ENCODE results near the gene NRXN3.
"Not testable (repeated sequence)": the region's sequence is repeated elsewhere in the genome, so short reads cannot be mapped to it uniquely, and the experiment has no call there.

Gene NRXN3

GRCh38 chr14:79745046-79745445, 1574.9 kb downstream of the NRXN3 start:
- no peak for DNase-seq (ENCODE audit: low spot score)
- no peak for TF ChIP-seq CTCF (IDR thresholded peaks at IDR 0.05; ENCODE audit: extremely low read depth, missing control alignments)

- no peak for DNase-seq (ENCODE audit: low spot score)
- no peak for TF ChIP-seq CTCF (IDR thresholded peaks at IDR 0.05; ENCODE audit: extremely low read depth, missing control alignments)
These were observed 1578.9 kb downstream of the NRXN3 start for GRCh38 chr14:79749065-79749464.

GRCh38 chr14:79758985-79759384, 1588.8 kb downstream of the NRXN3 start:
- DNase-seq (ENCODE audit: low spot score): no peak
- no peak for TF ChIP-seq CTCF (IDR thresholded peaks at IDR 0.05; ENCODE audit: extremely low read depth, missing control alignments)

- no peak for DNase-seq (ENCODE audit: low spot score)
- no peak for TF ChIP-seq CTCF (IDR thresholded peaks at IDR 0.05; ENCODE audit: extremely low read depth, missing control alignments)
These were observed 1594.2 kb downstream of the NRXN3 start for GRCh38 chr14:79764323-79764722.

- no peak for DNase-seq (ENCODE audit: low spot score)
- no peak for TF ChIP-seq CTCF (IDR thresholded peaks at IDR 0.05; ENCODE audit: extremely low read depth, missing control alignments)
These were observed 1596.3 kb downstream of the NRXN3 start for GRCh38 chr14:79766511-79766910.

GRCh38 chr14:79767251-79767650, 1597.1 kb downstream of the NRXN3 start:
- TF ChIP-seq CTCF (IDR thresholded peaks at IDR 0.05; ENCODE audit: extremely low read depth, missing control alignments): no peak
- no peak for DNase-seq (ENCODE audit: low spot score)

- not testable (repeated sequence) for DNase-seq (ENCODE audit: low spot score)
These were observed 1597.5 kb downstream of the NRXN3 start for GRCh38 chr14:79767721-79768120.

GRCh38 chr14:79781882-79782281, 1611.7 kb downstream of the NRXN3 start:
- no peak for DNase-seq (ENCODE audit: low spot score)
- no peak for TF ChIP-seq CTCF (IDR thresholded peaks at IDR 0.05; ENCODE audit: extremely low read depth, missing control alignments)

Data from GM20000 (cell line).